Brain microvascular endothelial cell (primary cell): ENCODE data around the gene ETS1.

Experiments
- DNase-seq: peaks from one replicate; pipeline ENCODE4 v3.0.0-alpha.2; 2020
- H3K27ac ChIP-seq: fragments of 250-450 bp; sonication (Bioruptor Pico); 2 replicates; pipeline ENCODE4 v1.5.1; 2020; ENCODE audit warnings: mild to moderate bottlenecking, moderate library complexity
- H3K27me3 ChIP-seq: fragments of 250-450 bp; sonication (Bioruptor Pico); replicated peaks from 2 replicates; pipeline ENCODE4 v1.5.1; 2020; ENCODE audit warnings: mild to moderate bottlenecking
- H3K36me3 ChIP-seq: fragments of 250-450 bp; sonication (Bioruptor Pico); replicated peaks from 2 replicates; pipeline ENCODE4 v1.5.1; 2020; ENCODE audit warnings: mild to moderate bottlenecking
- H3K4me3 ChIP-seq: 2 replicates; pipeline ENCODE4 v1.5.1; 2011; ENCODE audit warnings: low read depth, mild to moderate bottlenecking, control low read depth, low read length, moderate library complexity
- CTCF ChIP-seq: IDR thresholded peaks from 2 replicates; pipeline ENCODE4 v1.5.1; 2011; ENCODE audit warnings: low read depth, mild to moderate bottlenecking, moderate library complexity, low read length, control low read depth, inconsistent platforms; ENCODE audit errors: missing control alignments
- in situ Hi-C: cut with HindIII; loops from 2 replicates; pipeline ENCODE4 v1.10.0; 2017; ENCODE audit warnings: low sequenced_read_pairs, low pct_ligation_motif_present

Gene ETS1

GRCh38 chr11:128587415-128587814 lies at the start of gene ETS1:
TSS of gene ETS1 (minus strand) at chr11:128587558. CDS start at chr11:128573130, 14,428 bp downstream.
- in situ Hi-C loops: no loop called here
- Histone ChIP-seq H3K27me3 (no peaks in the 10 kb centered on the region), H3K27ac (no peak within 1 kb of the TSS), H3K4me3 (peak within 1 kb of the TSS; percentile 40), H3K36me3 (no peaks in the 10 kb centered on the region)
- TF ChIP-seq CTCF: no peak
- DNase-seq: no peak

- H3K27me3 ChIP-seq: no peaks in the 10 kb centered on the region
- in situ Hi-C loops: loop anchor here (5.0 to 25.0 kb wide), 2 partner anchors 347 to 457 kb away; no protein-coding TSS in a partner anchor
- DNase-seq: no peak
- H3K4me3 ChIP-seq: no peak overlapping the region
- no peaks in the 10 kb centered on the region for H3K36me3 ChIP-seq
- no peak overlapping the region for H3K27ac ChIP-seq
- no peak for TF ChIP-seq CTCF
Measured at GRCh38 chr11:128634395-128634794, 47.0 kb upstream of the ETS1 start.

GRCh38 chr11:128633384-128633965 lies 46.1 kb upstream of the ETS1 start:
- DNase-seq: no peak
- H3K4me3 ChIP-seq: no peak overlapping the region
- H3K36me3 ChIP-seq: no peaks in the 10 kb centered on the region
- in situ Hi-C loops: loop anchor here (5.0 to 25.0 kb wide), 2 partner anchors 346 to 456 kb away; no protein-coding TSS in a partner anchor
- no peaks in the 10 kb centered on the region for H3K27me3 ChIP-seq
- H3K27ac ChIP-seq: no peak overlapping the region
- TF ChIP-seq CTCF: no peak

GRCh38 chr11:128632141-128632791 lies 44.9 kb upstream of the ETS1 start:
- in situ Hi-C loops: loop anchor here (5.0 to 25.0 kb wide), 2 partner anchors 345 to 455 kb away; no protein-coding TSS in a partner anchor
- peak; percentile 45 for DNase-seq

GRCh38 chr11:128630367-128631230 lies 43.2 kb upstream of the ETS1 start:
- in situ Hi-C loops: loop anchor here (5.0 to 25.0 kb wide), 2 partner anchors 343 to 453 kb away; no protein-coding TSS in a partner anchor
- H3K36me3 ChIP-seq: no peaks in the 10 kb centered on the region

More at GRCh38 chr11:128632141-128632791, 44.9 kb upstream of the ETS1 start:
- H3K27ac ChIP-seq: no peak overlapping the region
- TF ChIP-seq CTCF: peak; percentile 87
- no peaks in the 10 kb centered on the region for H3K36me3 ChIP-seq
- H3K4me3 ChIP-seq: no peak overlapping the region
- no peaks in the 10 kb centered on the region for H3K27me3 ChIP-seq

More at GRCh38 chr11:128630367-128631230, 43.2 kb upstream of the ETS1 start:
- Histone ChIP-seq H3K27ac (peak overlapping the region; percentile 17), H3K27me3 (no peaks in the 10 kb centered on the region), H3K4me3 (no peak overlapping the region)
- peak; percentile 78 for DNase-seq
- TF ChIP-seq CTCF: peak; percentile 93
